K562 (cell line): ENCODE data around the gene FAM241B. TPM values are rescaled to one million over a fixed set of nuclear protein-coding genes. Genes with fewer than 3 reads are reported as not detected.

Source experiments
- ATAC-seq: fragments of 200-7000 bp; cut with Tn5 transposase; 3 replicates; pipeline ENCODE4 v1.9.1; 2020; ENCODE audit warnings: moderate library complexity
- BruUV-seq: library from RNA; stranded (reverse); fragments of 400-500 nt; replicated peaks from 2 replicates; lab custom pipeline; 2021; lab: Mats Ljungman, UMichigan
- CTCF ChIA-PET: fragments of 300-600 bp; formaldehyde crosslinking; extraction: SDS; loops from one replicate; lab custom pipeline; 2021; ENCODE audit warnings: low intra/inter-chr PET ratio; lab: Yijun Ruan, JAX
- POLR2A ChIA-PET: fragments of 300-600, 350-650 bp; sonication (Branson Sonifier 250); formaldehyde crosslinking; extraction: SDS; loops from one replicate; lab custom pipeline; 2021; ENCODE audit warnings: antibody characterized with exemption, inconsistent platforms; lab: Yijun Ruan, JAX
- DNase-seq, 4 experiments: peaks; one replicate each; pipeline versions ENCODE4 v3.0.0 to v3.0.0-alpha.2; 2011 to 2018; ENCODE audit warnings: low spot score in 3 of 4, mixed read lengths in 3 of 4; ENCODE audit errors: extremely low read depth in 1 of 4
- FAIRE-seq: peaks from 2 replicates; lab custom pipeline; 2011; peaks lifted over from hg19 to GRCh38; lab: Jason Lieb, UNC
- H2AFZ ChIP-seq: 2 replicates; pipeline ENCODE4 v1.6.0; 2011; ENCODE audit warnings: low read depth, low read length, control low read depth, inconsistent platforms
- H3K27ac ChIP-seq: fragments of 200-600 bp; 3 replicates; pipeline ENCODE4 v1.8.0; 2011; ENCODE audit warnings: low read depth, mild to moderate bottlenecking, control low read depth, inconsistent platforms, low read length, moderate library complexity, mixed read lengths; ENCODE audit errors: extremely low read depth
- H3K27me3 ChIP-seq, 2 experiments: fragments of 300-600 bp in 1 of 2; 2 replicates in 1 of 2; 3 replicates in 1 of 2; pipeline versions ENCODE4 v1.6.0 to v1.8.0; 2011; ENCODE audit warnings: inconsistent platforms in 2 of 2, low read length in 2 of 2, mild to moderate bottlenecking in 1 of 2, mixed read lengths in 1 of 2, moderate library complexity in 1 of 2; ENCODE audit not compliant: control insufficient read depth in 2 of 2, insufficient read depth in 2 of 2
- H3K36me3 ChIP-seq: fragments of 300-600 bp; 3 replicates; pipeline ENCODE4 v1.8.0; 2011; ENCODE audit warnings: mild to moderate bottlenecking, low read length, inconsistent platforms; ENCODE audit not compliant: control insufficient read depth, insufficient read depth
- H3K4me1 ChIP-seq, 2 experiments: fragments of 200-600 bp in 1 of 2; replicated peaks in 1 of 2; 2 replicates in 1 of 2; 3 replicates in 1 of 2; pipeline versions ENCODE4 v1.5.1 to v1.8.0; 2011; ENCODE audit warnings: inconsistent platforms in 2 of 2, low read length in 2 of 2, mild to moderate bottlenecking in 1 of 2, mixed read lengths in 1 of 2, moderate library complexity in 1 of 2; ENCODE audit not compliant: control insufficient read depth in 2 of 2, insufficient read depth in 2 of 2
- H3K4me2 ChIP-seq: 2 replicates; pipeline ENCODE4 v1.6.1; 2011; ENCODE audit warnings: low read length, control low read depth, inconsistent platforms, mixed read lengths; ENCODE audit not compliant: insufficient read depth
- H3K4me3 ChIP-seq: fragments of 200-600 bp; sonication (generic), shearing (Covaris generic); 2 replicates; pipeline ENCODE4 v1.5.1; 2016; ENCODE audit warnings: control low read depth, inconsistent platforms
- H3K79me2 ChIP-seq: fragments of 200-600 bp; 3 replicates; pipeline ENCODE4 v1.8.0; 2011; ENCODE audit warnings: low read length, inconsistent platforms; ENCODE audit not compliant: control insufficient read depth, insufficient read depth
- H3K9ac ChIP-seq, 2 experiments: 2 replicates each; pipeline versions ENCODE4 v1.6.0 to v1.6.1; 2011; ENCODE audit warnings: low read depth in 2 of 2, low read length in 2 of 2, control low read depth in 1 of 2, inconsistent platforms in 1 of 2, mild to moderate bottlenecking in 1 of 2, mixed read lengths in 1 of 2; ENCODE audit not compliant: insufficient read depth in 1 of 2
- H3K9me1 ChIP-seq: one replicate; pipeline ENCODE4 v1.6.0; 2011; ENCODE audit warnings: inconsistent platforms, mild to moderate bottlenecking, low read length, moderate library complexity; ENCODE audit not compliant: control insufficient read depth, insufficient read depth
- H3K9me3 ChIP-seq: replicated peaks from 2 replicates; pipeline ENCODE4 v1.5.1; 2011; ENCODE audit warnings: low read depth, low read length, inconsistent platforms; ENCODE audit not compliant: control insufficient read depth, insufficient read depth
- H4K20me1 ChIP-seq: replicated peaks from 2 replicates; pipeline ENCODE4 v1.6.1; 2011; ENCODE audit warnings: low read length, inconsistent platforms, mixed read lengths; ENCODE audit not compliant: control insufficient read depth, insufficient read depth
- EWSR1 ChIP-seq: fragments of 450-650 bp; IDR thresholded peaks from 2 replicates; pipeline ENCODE4 v1.6.1; 2018; ENCODE audit warnings: borderline replicate concordance, mild to moderate bottlenecking, low read depth, moderate library complexity; ENCODE audit not compliant: partially characterized antibody
- SAP30 ChIP-seq: fragments of 200-600 bp; sonication (generic); IDR thresholded peaks from 2 replicates; pipeline ENCODE4 v1.6.1; 2012; ENCODE audit warnings: borderline replicate concordance, low read depth, mild to moderate bottlenecking, moderate library complexity, low read length, control low read depth, inconsistent platforms; ENCODE audit not compliant: insufficient read depth, poor library complexity, severe bottlenecking
- WGBS: fragments of 100-300 bp; shearing (Covaris generic); methylation state at CpG from one replicate; pipeline ENCODE4 v1.1.6; 2016; ENCODE audit warnings: low coverage, mixed read lengths; ENCODE audit not compliant: insufficient coverage; ENCODE audit errors: missing lambda C conversion rate; 5-methylcytosine and 5-hydroxymethylcytosine counted together
- in situ Hi-C: fragments of 300-500 bp; cut with MboI; formaldehyde crosslinking; loops from 4 replicates; pipeline ENCODE4 v1.15.0; 2018; ENCODE audit warnings: inconsistent platforms, mixed read lengths
- intact Hi-C: fragments of 100-400 bp; cut with micrococcal nuclease; formaldehyde crosslinking; loops from 2 replicates; pipeline ENCODE4 v1.14.2; 2022
- polyA plus RNA-seq, 8 experiments: library from polyadenylated mRNA; depleted of rRNA in 4 of 8; stranded (reverse) in 5 of 8; unstranded in 3 of 8; fragments of >200 nt; fragmentation: Nextera tagmentation in 2 of 8; fragmentation: Illumina TruSeq in 1 of 8; extraction: Ambion mirVana in 2 of 8; extraction: Trizol in 1 of 8; gene quantifications; 2 replicates each; pipeline versions ENCODE4 v1.2.1 to v1.2.3, GENCODE V29; 2011 to 2014; ENCODE audit warnings: inconsistent platforms in 1 of 8, missing spikeins in 1 of 8
- total RNA-seq, 7 experiments: library from RNA; depleted of rRNA in 6 of 7; stranded (reverse); fragments of >200 nt in 6 of 7; fragmentation: Illumina TruSeq in 2 of 7; extraction: Trizol in 2 of 7; gene quantifications; 2 replicates each; pipeline versions ENCODE4 v1.2.1 to v1.2.3, GENCODE V29; 2011 to 2021; ENCODE audit warnings: low replicate concordance in 1 of 7

The FAM241B gene
- total and polyA plus RNA-seq, 9 of the 15 experiments (the other 6 are each of a cell fraction or from before 2014, with no cell fraction given), result 1.9 to 11.1 (median 3.0) TPM

DNA sequence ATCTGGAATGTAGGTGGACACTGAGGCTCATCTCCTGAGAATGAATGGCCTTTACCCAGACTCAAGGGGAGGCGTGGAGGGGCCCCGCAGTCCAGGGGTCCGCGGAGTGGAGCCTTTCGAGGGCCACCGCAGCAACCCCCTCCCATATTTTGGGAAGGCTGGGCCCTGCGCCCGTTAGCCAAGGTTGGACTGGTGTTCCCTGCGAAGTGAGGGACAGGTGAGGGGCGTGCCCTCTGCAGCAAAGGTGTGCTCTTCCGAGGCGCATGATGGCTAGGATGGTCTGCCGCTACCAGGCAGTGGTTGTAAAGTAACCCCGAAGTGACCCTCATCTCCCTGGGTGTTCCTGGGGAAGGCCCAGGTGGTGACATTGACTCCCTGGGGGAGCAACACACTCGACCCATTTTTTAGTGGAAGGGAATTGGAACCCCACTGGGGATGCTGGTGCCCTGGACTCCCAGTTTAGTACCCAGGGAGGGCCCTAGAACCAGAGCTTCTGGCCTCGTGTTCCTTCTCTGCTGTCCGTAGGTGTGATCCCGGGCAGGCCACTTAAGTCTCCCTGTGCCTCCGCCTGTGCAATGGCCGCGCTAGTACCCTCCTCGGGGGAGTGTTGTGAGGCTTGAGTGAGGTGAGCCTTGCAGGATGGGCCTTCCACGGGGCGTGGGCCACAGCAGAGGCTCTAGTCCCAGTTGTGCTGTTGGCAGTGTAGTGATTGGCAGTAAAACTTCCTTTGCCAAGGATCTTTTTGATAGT is 779 bp downstream of the FAM241B start:
- FAIRE-seq, result no peak
- Histone ChIP-seq H3K27me3 (peaks cover 0 to 12% of the 10 kb centered on the region in 2 experiments; a peak in 2 of 5 replicates), H2AFZ (peak overlapping the region; percentile 84)
- TF ChIP-seq EWSR1 (no peak), SAP30 (peak; percentile 0)
- TF ChIP-seq, all 486 proteins: peak for 1
- H3K4me3 ChIP-seq, result peak overlapping the region; percentile 58
- POLR2A ChIA-PET, result no interaction called here
- CTCF ChIA-PET, result interaction anchor here (1.0 to 1.4 kb wide), 3 partner anchors 8 to 115 kb away, joined by 5 to 7 read pairs (median 5); no protein-coding TSS in a partner anchor
- ATAC-seq (no peak), DNase-seq (no peak)
- no peaks in the 10 kb centered on the region for H3K79me2 ChIP-seq
- peak overlapping the region; percentile 50 to 89; a peak in 3 of 4 replicates for H3K9ac ChIP-seq
- intact Hi-C loops (loop anchor here (10.0 kb wide), 1 partner anchor 396 kb away; no protein-coding TSS in a partner anchor), in situ Hi-C loops (loop anchor here (25.0 kb wide), 1 partner anchor 394 kb away; no protein-coding TSS in a partner anchor)
- H3K4me1 ChIP-seq, result peaks cover 4 to 12% of the 10 kb centered on the region in 2 experiments; a peak in 3 of 5 replicates
- WGBS, result 68% methylated on average over 24 of the region's 24 CpGs
- H3K36me3 ChIP-seq, result peaks cover 3% of the 10 kb centered on the region; the same call in 1 of the 3 replicates
- no peaks in the 10 kb centered on the region for H3K9me3 ChIP-seq
- H4K20me1 ChIP-seq, result no peaks in the 10 kb centered on the region
- BruUV-seq, result no TSS peak
- peak overlapping the region; percentile 51; the same call in 1 of the 3 replicates for H3K27ac ChIP-seq
- peak overlapping the region; percentile 81 for H3K4me2 ChIP-seq
- no peaks in the 10 kb centered on the region for H3K9me1 ChIP-seq
